ENCODE measurements around the gene MYBPC2.

Gene MYBPC2

DNA sequence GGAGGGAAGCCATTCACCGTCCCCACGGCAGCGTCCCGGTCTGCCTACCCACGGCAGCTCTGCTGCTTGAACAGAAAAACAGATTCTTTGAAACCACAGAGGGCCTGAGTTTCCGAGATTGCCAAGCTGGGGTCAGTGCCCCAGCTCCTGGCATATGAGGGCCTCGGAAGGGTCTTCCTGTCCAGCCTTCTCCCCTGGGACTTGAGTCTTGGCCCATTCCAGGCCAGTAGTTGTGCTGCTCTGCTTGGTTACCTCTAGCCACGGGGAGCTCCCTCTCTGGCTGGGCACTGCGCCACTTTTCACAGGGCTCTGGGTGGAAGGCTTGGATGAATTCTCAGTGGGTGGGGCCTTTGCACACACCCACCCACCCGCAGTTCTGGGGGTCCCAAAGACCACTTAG, 22.6 kb upstream of the MYBPC2 start:
- no peak for DNase-seq

DNA sequence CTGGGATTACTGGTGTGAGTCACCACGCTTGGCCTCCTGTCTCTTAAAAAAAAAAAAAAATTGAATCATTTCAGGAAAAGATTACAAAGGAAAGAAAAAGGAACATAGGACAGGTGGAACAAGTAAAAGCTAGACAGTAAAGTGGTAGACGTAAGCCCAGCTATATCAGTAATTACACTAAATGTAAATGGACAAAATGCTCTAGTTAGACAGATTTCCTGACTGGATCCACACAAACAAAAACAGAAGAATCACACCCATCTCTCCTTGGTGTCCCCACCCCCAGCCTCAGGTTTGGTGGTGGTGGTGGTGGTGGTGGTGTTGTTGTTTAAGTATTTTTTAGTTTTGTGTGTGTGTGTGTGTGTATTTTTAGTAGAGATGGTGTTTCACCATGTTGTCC, 20.3 kb upstream of the MYBPC2 start:
- DNase-seq, result no peak

DNA sequence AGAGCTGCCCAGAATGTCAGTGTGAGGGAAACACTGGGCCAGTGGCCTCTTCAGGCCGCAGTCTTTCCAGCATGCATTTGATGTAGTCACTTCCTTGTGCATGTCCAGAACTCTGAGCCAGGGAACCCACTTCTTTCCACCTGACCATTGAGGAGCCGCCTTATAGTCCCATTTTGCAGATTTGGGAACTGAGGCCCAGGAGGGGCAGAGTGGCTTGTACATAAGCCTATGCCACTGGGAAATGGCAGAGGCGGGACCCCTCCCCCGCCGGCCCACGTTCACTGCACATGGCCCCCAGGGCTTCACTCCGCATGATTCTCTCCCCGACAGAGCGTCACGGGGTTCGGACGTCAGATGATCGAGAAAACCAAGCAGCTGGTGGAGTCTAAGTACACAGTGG, 19.6 kb upstream of the MYBPC2 start:
- no peak for DNase-seq

- DNase-seq, result no peak
These were observed 19.2 kb upstream of the MYBPC2 start for GRCh38 chr19:50413531-50413930.

DNA sequence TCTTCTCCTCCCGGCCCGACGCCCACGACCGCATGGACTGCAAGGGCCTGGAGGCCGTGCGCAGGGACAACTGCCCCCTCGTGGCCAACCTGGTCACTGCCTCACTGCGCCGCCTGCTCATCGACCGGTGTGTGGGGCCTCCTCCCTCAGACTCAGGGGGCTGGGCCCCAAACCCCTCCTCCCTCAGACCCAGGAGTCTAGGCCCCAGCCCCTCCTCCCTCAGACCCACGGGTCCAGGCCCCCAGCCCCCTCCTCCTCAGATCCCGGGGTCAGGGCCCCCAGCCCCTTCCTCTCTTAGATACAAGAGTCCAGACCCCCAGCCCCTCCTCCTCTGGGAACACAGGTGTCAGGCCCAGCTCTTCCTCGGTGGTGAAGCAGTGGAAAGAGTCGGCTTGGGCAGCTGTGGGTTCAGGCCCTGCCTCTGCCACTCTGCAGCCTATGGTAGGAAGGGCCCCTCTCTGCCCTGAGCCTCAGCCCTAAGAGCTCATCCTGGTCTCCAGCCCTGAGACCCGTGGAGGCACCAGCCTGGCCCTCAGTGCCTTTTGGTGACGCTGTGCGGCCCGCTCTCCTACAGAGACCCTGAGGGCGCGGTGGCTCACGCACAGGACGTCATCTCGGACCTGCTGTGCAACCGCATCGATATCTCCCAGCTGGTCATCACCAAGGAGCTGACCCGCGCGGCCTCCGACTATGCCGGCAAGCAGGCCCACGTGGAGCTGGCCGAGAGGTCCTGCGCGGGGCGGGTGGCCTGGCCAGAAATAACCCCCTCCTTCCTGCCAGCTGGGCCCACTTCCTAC, 17.6 kb upstream of the MYBPC2 start:
- DNase-seq, result no peak

- no peak for DNase-seq
These were observed 17.0 kb upstream of the MYBPC2 start for GRCh38 chr19:50415661-50416033.

DNA sequence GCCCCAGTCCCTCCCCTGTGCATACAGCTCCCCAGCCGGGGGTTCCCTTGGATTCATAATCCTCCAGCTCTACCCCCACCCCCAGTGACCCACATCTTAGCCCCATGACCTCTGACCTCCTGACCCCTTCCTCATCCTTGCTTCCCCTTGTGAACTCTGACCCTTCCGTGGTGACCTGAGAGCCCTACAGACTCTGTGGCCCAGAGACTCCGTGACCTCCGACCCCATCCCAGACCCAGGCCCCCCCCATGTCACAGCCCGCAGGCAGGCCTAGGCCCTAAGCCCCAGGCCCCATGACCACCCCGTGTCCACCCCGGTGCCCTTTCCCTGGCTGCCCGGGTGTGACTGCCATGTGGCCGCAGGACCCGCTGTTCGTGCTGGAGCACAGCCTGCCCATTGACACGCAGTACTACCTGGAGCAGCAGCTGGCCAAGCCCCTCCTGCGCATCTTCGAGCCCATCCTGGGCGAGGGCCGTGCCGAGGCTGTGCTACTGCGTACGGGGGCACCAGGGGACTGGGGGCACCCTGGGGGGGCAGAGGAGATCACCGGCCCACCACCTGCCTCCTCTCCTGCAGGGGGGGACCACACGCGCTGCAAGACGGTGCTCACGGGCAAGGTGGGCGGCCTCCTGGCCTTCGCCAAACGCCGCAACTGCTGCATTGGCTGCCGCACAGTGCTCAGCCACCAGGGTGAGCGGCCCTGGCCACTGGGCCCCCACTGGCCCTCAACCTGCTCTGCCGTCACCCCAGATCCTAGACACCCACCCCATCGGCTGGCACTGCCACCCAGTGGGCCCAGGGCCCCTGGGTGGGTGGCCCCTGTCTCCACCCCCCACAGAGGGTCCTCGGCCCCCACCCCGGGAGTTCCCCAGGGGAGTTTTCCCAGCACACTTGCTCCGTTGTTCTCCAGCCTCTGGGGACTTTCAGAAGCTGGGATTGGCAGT, 16.4 kb upstream of the MYBPC2 start:
- DNase-seq, result no peak

- no peak for DNase-seq
These were observed 15.3 kb upstream of the MYBPC2 start for GRCh38 chr19:50417111-50418081.

- DNase-seq, result no peak
These were observed 14.3 kb upstream of the MYBPC2 start, which contains the start of gene SPIB for GRCh38 chr19:50418176-50419021. SPIB (plus strand) TSS chr19:50418938; CDS start chr19:50418963, 25 bp downstream.

- DNase-seq, result no peak
These were observed 13.6 kb upstream of the MYBPC2 start for GRCh38 chr19:50419022-50419579.

DNA sequence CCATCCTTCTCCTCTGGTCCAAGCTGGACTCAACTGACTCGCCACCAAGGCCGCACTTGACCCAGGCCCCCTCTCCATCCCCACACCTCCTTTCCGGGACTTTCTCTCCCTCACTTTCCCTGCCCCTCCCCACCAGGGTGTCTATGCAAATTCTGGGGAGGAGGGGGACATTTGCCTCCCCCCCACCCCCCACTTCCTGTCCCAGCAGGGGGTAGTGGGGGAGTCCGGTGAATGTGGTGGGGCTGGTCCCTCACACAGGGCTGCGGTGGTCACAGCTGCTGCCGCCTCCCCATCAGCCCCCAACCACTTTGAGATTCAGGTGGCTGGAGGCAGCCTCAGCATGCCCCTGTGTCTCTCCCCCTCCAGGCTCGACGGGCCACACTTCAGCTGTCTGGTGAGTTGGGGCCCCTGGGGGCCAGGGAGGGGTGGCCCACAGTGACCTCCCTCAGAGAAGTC, 13.1 kb upstream of the MYBPC2 start:
- DNase-seq, result no peak

GRCh38 chr19:50420127-50420526, 12.6 kb upstream of the MYBPC2 start:
- DNase-seq, result no peak

- no peak for DNase-seq
These were observed 11.9 kb upstream of the MYBPC2 start for GRCh38 chr19:50420808-50421207.

DNA sequence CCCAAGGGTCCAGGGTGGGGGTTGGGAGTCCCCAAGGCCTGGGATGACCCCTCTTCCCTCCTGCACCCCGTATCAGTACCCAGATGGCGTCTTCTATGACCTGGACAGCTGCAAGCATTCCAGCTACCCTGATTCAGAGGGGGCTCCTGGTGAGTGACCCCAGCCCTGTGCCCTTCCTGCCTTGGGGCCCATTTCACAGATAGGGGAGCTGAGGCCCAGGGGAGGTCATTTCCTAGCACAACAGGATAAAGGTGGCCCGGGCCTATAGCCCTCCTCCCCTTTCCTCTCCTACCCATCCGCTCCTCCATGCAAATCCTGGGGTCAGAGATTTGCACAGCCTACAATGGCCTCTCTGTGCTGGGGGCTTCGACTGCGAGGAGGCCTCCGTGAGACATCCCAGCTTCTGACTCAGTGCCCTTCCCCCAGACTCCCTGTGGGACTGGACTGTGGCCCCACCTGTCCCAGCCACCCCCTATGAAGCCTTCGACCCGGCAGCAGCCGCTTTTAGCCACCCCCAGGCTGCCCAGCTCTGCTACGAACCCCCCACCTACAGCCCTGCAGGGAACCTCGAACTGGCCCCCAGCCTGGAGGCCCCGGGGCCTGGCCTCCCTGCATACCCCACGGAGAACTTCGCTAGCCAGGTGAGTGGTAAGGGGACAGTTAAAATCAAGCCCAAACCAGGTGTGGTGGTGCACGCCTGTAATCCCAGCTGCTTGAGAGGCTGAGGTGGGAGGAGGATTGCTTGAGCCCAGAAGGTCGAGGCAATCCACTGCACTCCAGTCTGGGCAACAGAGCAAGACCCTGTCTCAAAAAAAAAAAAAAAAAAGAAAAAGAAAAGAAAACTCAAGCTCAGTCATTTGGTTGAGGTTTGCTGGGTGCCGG, 10.1 kb upstream of the MYBPC2 start:
- DNase-seq, result no peak

- DNase-seq, result no peak
These were observed 9.2 kb upstream of the MYBPC2 start for GRCh38 chr19:50423279-50424113.

GRCh38 chr19:50425581-50425980, 7.1 kb upstream of the MYBPC2 start:
- no peak for DNase-seq

DNA sequence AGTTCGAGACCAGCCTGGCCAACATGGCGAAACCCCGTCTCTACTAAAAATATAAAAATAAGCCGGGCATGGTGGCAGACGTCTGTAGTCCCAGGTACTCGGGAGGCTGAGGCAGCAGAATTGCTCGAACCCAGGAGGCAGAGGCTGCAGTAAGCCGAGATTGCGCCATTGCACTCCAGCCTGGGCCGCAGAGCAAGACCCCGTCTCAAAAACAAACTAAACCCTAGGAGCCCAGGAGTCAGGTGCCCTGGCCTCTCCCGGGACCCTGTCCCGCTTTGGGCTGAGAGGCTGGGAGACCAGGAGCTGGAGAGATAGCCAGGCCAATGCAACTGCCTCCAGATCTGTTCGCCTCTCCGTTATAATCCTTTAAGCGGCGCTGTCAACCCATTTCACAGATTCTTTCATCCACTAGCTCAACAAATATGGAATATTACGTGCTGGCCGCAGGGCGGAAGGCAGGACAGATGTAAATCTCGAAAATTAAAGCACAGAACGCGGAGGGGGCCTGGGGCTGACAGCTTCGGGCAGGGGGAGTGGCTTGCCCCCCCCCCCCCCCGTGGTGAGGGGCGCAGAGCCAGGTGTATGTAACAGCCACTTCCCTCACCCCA, 5.3 kb upstream of the MYBPC2 start:
- no peak for DNase-seq

GRCh38 chr19:50427997-50428425, 4.7 kb upstream of the MYBPC2 start:
- no peak for DNase-seq

All from NCI-H1436 treated with DMSO at 0.1 percent for 48 hours (cell line).